GM21576 (cell line): ENCODE measurements around the gene LAPTM5.
"Not testable (repeated sequence)": the region's sequence is repeated elsewhere in the genome, so short reads cannot be mapped to it uniquely, and the experiment has no call there.

Experiments
- ATAC-seq: cut with Tn5 transposase; IDR thresholded peaks from one replicate; pipeline ENCODE4 v1.9.1; 2021; ENCODE audit warnings: mild to moderate bottlenecking, moderate library complexity; ENCODE audit not compliant: unreplicated experiment

The LAPTM5 gene

DNA sequence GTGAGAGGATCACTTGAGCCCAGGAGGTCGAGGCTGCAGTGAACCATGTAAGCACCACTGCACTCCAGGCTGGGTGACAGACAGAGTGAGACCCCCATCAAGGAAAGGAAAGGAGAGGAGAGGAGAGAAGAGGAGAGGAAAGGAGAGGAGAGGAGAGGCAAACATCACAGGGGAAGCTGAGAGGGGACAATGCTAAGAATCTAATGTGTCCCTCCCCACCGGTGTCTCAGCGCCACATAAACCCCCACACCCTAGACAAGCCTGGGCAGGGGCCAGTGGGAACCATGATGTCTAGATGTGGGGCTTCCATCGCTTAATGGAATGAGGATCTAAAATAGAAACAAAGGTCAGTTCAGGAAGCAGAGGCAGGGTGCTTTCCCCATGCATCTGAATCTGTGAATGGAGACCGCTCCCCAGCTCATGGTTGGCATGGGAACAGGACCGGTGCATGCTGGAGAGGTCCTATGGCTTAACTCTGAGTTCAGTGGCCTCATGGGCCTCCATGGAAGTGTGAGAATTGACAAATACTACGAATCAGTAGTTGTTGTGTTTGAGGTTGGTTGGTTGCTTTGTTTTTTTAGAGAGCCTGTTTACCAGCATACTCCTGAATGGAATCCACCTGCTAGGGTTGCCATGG, 16.3 kb upstream of the LAPTM5 start:
- no peak for ATAC-seq

DNA sequence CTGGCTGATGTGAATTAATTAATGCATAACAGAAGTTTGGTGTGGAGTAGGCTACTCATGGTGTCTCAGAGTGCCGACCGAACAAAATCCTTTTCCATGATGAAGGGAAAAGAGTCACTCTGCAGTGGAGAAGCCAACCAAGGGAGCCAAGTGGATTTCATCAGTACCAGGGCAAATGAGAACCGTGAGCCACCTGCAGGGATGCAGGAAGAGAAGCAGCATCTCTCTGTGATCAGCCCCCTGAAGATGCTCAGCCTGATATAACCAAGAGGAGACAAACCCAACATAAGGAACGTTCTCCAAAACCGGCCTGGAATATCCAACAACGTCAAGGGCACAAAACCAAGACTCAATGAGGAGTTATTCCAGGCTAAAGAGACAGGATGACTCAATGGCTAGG, 13.4 kb upstream of the LAPTM5 start:
- ATAC-seq: no peak

DNA sequence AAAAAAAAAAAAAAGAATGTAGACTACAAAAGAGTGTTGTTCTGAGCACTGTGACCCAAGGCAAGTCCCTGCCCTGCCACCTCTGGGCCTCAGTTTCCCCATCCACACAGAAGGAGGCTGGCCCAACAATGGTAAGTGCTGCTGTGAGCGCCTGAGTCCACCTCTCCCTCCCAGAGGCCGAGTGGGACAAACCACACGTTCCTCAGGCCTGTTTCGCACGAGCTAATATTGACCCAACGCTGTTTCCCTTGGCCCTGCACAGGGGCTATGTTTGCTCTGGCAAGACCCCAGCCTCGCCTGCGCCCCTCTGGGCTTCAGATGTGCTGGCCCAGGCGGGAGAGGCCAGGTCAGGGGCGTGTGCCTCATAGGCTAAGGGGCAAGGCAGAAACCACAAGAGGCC, 12.6 kb upstream of the LAPTM5 start:
- no peak for ATAC-seq

DNA sequence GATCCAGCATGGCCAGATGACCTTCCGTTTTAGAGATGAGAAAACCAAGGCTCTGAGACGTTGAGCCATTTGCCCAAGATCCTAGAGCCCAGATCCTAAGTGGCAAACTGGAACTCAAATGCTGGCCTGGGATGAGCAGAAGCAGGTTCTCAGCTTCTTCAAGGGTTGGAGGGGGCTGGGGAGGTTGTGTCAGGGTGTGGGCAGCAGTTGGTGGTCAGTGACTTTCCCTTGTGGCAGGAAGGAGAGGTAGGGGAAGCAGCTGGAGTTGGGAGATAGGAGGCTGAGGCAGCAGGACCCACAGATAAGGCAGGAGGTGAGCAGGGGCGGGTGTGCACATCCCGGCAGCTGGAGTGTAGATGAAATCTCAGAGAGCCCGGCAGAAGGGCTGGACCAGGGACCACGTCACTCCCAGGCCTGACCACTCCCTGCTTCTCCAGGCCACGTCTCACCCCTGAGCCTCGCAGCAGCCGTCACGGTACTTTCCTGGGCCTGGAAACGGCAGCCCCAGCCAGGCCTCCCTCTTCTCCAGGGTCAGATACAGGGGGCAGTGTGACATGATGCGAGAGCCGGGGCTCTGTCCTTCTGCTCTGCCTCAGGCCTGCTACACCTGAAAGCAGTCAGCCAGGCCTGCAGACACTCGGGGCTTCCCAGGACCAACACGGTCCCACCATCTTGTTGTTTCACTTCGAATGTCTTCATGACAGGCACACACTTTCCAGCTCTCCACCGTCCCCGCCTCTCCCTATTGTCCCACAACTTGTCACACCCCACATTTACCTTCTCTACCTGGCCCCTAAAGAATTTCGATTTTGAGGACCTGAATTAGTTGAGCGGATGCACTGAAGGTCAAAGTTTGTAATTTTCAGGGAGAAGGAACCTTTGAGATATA, 11.5 kb upstream of the LAPTM5 start:
- no peak for ATAC-seq

DNA sequence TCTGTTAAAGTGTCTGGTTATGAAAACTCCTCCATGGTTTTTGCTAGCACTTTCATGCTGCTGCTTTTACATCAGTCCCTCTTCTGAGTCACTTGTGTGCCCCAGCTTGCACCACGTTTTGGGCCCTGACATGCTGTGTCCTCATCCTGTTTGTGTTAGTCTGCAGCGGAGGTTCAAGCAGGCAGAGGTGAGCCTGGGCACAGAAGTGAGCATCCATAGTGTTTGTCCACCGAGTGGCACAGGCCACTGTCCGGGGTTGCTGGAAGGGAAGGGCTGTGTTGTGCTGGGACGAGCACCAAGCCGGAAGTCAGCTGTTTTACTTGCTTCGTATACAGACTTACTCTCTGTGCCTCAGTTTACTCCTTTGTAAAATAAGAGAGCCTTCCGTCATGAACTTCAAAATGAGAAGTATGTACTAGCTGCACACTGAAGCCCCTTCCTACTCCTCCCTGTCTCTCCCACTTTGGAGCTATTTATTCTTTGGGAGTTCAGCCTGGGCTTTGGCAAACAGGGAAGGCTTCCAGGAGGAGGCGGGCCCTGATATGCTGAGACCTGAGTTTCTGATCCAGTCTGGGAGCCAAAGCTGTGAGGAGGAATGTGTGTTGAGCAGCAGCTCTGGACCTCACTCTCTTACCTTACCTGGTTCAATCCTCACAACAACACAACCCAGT, 10.7 kb upstream of the LAPTM5 start:
- no peak for ATAC-seq

DNA sequence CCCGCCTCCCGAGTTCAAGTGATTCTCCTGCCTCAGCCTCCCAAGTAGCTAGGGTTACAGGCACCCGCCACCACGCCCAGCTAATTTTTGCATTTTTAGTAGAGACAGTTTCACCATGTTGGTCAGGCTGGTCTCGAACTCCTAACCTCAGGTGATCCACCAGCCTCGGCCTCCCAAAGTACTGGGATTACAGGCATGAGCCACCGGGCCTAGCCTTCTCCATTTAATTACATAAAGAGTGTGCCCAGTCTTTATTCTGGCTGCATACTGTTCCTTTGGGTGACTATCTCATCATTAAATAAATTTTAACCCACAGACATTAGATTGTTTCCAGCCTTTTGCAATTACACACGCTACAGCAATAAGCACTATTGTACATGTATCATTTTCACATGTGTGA, 9.4 kb upstream of the LAPTM5 start:
- ATAC-seq: not testable (repeated sequence)

DNA sequence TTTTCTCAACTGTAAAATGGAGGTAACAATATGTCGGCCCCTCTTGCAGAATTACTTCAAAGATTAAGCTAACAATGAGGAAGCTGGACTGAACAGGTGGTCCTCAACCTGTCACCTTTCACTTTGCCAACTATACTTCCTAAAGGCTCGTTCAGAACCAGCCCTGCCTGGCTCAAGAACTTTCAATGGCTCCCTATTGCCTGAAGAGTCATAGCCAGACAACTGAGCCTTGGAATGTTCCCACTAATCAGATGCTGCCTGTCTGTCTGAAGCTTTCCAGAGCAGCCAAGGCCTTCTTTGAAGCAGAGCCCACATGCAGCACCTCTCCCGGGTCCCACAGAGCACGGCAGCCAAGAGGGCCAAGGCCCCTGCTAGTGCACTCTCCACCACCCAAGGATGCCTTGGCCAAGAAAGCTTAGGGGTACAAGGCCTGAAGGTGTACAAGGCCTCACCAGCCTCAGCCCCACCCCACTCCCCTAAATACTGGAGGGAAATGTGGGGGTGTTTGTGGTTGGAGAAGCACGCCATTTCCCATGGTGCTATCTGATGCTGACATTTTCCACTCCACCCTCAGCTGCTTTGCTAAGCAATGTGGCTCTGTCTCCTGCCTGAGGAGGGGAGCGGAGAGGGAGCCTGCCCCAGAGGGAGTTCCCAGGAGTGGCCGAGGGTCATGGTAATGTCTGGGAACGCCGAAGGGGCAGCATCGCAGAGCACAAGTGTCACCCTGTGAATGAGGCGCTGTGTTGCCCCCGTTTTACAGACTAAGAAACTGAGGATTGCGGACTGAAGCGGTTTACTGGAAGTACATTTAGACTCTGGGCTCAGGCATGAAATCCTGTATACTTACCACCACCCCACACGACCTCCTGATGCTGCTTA, 8.2 kb upstream of the LAPTM5 start:
- ATAC-seq: no peak

DNA sequence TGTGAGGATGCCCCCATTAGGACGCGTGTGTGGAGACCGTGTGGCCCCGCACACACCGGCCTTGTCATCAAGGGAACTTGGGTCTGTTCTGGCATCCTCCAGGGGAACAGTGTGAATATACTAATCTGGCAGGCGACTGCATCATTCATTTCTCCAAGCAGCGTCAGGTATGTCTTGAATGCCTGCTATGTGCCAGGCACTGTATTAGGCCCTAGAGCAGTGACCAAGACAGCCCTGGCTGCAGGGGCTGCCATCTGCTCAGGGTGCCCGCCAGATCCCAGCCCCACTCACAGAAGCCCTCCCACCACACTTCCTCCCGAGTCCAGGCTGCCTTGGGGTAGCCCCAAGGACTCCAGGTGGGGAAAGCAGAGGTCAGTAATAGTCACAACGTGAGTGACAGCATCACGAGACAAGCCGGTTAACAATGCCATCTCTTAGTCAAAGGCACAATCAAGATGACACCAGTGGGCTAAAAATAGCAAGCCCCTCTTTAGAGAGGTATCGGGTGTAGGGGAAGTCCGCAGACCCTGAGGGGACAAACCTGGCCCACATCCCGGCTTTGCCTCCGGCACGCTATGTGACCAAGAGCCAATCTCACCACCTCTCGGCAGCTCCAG, 7.5 kb upstream of the LAPTM5 start:
- no peak for ATAC-seq

DNA sequence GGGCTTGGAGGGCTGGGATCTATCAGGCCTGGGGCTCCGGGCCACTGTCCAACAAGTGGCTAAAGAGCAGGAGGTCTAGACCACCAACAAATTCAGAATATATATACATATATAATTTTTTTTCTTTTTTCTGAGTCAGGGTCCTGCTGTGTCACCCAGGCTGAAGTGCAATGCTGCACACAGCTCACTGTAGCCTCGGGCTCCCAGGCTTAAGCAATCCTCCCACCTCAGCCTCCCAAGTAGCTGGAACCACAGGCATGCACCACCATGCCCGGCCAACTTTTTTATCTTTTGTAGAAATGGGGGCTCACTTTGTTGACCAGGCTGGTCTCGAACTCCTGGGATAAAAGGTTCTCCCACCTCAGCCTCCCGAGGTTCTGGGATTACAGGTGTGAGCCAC, 6.8 kb upstream of the LAPTM5 start:
- ATAC-seq: no peak

DNA sequence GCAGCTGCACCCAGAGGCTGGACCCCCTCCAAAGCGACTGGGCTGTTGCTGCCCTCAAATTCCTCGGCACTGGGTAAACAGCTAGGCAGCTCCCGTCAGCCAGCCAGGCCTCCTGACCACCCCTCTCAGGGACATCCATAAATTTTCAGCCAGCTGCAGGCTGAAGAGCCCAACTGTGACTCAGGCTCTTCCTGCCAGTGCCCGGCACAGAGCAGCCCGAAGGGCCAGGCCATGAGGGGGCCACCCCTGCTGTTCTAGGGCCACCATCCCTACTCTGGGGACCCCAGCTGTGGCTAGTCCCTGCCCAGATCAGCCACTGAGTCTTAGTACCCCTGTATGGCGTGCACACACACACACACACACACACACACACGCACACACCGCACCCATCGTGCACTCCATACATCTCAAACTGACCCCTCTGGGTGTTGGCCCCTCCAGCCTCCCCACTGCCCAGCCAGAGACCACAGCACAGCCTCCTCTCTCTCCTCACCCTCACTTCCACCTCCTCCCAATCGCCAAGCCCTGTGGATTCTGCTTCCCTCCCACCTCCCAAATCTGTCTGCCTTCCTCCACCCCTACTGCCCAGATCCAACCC, 6.2 kb upstream of the LAPTM5 start:
- ATAC-seq: no peak

DNA sequence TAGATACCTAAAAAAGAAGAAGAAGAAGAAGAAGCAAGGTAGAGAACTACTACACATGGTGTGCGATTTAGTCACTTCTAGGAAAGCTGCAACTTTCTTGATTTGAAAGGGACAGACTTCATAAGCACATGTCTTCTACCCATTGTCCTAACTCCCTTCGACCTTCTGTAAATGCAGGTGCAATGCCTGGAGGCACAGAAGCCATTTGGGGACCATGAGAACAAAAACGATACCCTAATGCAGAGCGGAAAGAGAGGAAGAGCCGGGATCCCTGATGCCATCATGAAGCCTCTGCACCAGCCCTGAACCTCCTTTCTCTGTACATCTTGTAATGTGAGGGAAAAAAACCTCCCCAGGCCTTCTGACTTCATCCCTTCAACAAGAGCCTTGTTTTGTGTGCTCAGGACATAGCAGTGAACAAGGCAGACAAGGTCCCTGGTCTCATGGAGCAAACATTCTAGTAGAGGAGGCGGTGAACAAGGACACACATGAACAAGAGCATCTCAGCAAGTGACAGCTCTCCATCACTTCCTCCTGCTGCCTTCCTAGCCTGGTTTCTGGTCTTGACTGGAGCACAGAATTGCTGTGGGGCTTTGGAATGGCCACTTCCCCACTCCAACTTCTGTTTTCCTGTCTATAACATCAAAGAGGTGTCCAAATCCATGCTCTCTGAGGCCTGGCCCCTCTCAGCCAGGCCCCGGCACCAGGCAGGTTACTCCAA, 5.5 kb upstream of the LAPTM5 start:
- no peak for ATAC-seq

DNA sequence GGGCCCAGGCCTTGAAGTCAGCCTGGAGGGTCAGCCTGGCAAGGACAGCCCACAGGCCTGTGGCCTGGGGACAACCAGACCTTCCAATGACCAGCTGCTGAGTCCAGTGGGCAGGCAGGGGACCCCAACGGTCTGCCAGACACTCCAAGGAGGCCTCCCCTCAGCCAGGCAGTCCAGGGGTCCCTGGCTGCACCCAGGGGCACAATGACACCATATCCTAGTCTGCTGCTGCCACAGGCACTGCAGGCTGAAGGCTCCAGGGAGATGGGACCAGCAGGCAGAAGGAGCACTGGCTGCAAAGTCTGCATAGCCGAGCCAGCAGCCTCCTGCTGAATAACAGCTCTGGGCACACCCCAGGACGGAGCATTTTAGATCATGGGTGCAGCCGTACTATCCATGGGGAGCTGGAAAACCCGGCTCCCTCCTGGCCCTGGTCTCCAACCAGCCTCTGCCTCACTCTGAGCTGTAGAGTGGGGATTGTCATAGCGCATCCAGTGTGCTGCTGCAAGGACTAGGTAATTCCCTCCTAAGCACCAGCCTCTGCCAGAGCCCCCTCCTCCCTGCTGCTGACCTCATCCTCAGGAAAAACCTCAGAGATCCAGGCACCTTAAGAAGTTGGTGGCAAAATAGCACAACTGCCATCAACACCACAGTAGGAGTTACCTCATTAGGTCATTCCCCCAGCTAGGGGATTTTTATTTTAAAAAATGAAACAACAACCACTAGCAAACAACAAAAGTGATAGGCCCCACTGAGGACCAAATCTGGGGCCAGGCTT, 4.8 kb upstream of the LAPTM5 start:
- ATAC-seq: no peak

DNA sequence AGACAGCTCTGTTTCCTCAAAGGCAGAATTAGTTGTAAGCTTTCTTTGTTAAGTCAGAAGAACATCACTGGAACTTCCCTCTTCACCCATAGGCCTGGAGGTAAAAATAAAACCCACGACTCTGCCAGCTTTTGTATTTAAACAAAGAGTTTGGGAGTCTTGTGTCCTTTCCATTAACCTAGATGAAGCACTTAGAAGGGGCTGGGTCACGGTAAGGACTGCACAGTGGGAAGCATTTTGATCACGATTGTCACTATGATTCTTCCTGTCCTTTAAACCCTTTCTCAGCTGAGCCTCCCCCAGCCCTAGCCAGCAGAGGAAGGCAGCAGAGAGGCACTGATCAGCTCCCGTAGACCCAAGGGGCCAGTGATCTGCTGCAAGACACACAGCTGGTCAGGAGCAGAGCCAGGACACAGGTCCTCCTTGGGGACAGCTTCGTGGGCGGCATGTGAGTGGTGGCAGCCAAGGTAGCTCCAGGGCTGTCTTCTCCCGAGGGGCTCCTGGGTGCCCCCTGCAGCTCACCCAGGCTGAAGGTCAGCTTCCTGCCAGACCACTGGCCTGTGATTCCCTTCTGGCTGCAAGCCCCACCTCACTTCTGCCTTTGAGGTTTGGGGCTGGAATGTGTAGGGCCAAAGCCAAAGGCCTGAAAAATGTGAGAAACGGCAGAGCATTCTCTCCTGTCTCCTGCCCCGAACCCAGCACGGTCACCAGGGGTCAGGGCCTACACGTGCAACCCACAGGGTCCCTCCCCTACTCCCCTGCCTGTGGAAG, 4.0 kb upstream of the LAPTM5 start:
- ATAC-seq: no peak

DNA sequence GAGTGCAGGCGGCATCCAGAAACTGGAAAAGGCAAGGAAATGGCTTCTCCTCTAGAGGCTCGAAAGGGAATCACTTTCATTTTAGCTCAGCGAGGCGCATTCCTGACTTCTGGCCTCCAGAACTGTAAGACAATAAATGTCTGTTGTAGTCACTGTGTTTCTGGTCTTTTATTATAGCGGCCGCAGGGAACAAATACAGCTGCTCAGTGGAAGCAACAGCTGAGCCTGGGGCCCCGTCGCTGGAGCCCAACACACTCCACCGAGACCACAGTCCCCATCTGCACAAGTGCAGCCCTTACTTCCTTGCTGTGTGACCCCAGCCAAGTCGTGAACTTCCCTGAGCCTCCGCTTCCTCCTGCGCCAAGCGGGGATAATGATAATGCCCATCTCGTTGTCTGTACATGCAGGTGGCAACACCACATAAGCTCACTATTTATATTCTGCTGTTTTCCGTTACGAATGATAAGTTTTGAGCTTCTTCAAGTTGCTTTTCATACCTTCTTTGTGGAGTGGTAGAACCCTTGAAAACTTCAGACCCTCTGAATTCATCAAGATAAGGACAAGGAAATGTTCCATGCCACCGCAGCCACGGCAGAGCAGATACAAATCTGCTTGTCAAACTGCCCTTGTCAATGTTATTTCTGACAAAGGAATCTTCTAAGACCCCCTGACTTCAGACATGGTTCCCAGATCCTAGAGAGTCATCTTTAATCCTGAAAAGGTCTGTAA, 3.2 kb upstream of the LAPTM5 start:
- no peak for ATAC-seq

DNA sequence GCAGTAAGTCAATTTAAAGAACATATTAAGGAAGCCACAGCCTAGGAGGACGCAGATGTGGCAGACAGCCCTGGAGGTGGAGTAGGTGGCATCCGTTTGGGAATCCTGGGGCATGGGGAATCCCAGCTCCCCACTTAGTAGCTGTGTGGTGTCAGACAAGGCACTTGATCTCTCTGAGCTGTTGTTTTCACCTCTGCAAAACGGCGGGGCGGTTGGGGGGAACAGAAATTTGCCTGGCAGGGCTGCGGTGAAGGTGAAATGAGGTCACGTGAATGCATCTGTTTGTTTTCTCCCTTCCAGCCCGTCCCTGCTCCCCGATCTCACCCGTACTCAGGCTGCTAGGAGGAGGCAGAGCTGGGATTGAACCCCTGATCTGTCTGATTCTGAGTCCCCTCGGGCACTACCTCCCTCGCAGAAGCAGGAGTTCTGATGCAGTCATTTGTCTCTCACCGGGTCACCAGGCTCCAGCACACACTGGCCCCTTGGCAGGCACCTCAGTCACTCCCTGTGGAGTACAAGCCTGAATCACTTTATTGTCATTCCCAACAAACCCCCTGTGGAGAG, 2.2 kb upstream of the LAPTM5 start:
- ATAC-seq: no peak

DNA sequence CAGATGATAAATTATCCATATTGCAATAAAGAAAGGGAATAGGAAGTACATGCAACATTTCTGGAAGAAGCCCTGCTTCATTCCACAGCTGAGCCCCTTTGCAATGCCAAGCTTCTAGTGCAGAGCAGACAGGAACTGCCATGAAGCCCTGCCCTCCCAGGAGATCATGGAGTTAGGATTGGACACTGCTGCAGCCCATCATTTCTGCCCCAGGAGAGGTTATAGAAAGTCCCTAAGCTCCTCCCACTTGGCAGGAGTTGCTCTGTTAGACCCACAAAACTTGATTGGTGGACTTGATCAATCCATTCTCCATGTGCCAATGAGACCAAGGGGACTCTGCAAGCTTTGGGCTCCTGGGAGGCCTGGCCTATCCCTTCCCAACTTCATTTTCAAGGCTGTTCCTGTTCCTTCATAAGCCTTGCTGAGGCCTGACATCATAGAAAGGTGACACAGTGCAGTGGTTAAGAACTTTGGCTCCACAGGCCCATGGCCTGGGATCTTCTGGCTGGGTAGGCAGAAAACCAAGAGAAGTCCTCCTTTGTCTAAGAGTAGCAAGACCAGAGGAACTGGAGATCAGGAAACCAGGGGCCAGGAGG, 1.3 kb upstream of the LAPTM5 start:
- no peak for ATAC-seq
